Urothelium cell line (cell line): Measurements from ENCODE around the gene KLHL11.
"Not testable (repeated sequence)": the region's sequence is repeated elsewhere in the genome, so short reads cannot be mapped to it uniquely, and the experiment has no call there.

Experiments
- DNase-seq: peaks from one replicate; pipeline ENCODE4 v3.0.0; 2011; ENCODE audit warnings: low spot score, mixed read lengths
- FAIRE-seq: peaks from 2 replicates; lab custom pipeline; 2011; peaks lifted over from hg19 to GRCh38; lab: Jason Lieb, UNC

Gene KLHL11

DNA sequence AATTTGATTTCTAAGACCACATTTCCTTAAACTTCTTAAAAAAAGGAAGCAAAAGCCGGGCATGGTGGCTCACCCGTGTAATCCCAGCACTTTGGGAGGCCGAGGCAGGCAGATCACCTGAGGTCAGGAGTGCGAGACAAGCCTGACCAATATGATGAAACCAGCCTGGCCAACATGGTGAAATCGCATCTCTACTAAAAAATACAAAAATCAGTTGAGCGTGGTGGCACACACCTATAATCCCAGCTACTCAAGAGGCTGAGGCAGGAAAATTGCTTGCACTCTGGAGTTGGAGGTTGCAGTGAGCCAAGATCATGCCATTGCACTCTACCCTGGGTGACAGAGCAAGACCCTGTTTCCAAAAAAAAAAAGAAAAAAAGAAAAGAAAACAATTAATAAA lies 24.4 kb downstream of the KLHL11 start:
- DNase-seq, FAIRE-seq: not testable (repeated sequence)

DNA sequence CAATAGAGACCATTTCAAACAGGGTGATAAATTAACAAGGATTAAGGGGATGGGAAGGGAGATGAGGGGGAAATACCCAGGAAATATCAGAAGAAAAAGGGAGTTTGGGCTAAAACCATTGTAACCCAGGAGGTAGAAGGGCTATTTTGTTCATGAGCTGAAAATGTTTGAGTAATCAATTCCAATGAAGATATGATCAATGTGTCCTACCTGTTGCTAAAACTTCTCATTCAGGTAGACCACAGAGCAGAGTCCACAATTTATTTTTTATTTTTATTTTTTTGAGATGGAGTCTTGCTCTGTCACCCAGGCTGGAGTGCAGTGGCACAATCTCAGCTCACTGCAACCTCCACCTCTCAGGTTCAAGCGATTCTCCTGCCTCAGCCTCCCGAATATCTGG lies 25.8 kb downstream of the KLHL11 start:
- not testable (repeated sequence) for DNase-seq, FAIRE-seq

DNA sequence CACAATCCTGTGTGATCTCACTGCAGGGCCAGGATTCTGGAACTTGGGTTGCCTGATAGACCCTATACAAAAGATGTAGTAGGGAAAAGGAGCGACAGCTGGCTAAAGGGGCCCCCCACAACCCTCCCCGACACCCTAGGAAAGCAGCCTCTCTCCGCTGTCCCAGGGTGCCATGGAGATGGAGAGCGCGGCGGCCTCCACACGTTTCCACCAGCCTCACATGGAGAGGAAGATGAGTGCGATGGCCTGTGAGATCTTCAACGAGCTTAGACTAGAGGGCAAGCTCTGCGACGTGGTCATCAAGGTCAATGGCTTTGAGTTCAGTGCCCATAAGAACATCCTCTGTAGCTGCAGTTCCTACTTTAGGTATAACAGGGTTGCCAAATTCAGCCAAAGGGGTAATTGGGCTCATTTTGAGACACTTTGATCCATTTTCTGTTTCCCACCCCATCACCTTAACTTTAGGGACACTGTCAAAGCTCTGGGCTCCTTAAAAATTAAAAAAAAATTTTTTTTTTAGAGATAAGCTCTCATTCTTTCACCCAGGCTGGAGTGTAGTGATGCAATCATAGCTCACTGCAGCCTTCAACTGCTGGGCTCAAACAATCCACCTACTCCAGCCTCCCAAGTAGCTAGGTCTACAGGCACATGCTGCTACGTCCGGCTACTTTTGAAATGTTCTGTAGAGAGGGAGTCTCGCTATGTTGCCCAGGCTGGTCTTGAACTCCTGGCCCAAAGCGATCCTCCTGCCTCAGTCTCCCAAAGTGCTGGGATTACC lies 27.3 kb downstream of the KLHL11 start, which contains the start of gene KLHL10:
Gene KLHL10, plus strand, starts transcription at position 65 of the 778 bp plus-strand sequence. Its CDS starts 108 bp downstream, at position 173.
- no peak for DNase-seq
- FAIRE-seq = no peak

DNA sequence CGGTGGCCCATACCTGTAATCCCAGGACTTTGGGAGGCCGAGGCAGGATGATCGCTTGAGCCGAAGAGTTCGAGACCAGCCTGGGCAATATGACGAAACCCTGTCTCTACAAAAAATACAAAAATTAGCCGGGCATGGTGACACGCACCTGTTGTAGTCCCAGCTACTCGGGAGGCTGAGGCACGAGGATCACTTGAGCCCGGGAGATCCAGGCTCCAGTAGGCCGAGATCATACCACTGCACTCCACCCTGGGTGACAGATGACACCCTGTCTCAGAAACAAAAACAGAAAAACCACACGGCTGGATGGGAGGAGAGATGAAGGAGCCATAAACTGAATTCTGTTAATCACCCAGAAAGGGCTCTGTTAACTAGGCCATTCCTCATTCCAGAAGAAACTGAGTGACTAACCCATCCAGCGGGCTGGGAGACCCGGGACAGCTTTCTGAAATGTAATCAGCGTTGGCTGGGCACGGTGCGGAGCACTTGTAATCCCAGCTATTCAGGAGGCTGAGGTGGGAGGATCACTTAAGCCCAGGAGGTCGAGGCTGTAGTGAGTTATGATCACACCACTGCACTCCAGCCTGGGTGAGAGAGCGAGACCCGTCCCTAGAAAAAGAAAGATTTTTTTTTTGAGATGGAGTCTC lies 28.6 kb downstream of the KLHL11 start:
- no peak for DNase-seq
- FAIRE-seq = no peak

- DNase-seq (peak; percentile 94), FAIRE-seq (no peak)
Measured at GRCh38 chr17:41835800-41836549, 29.2 kb downstream of the KLHL11 start, which contains the start of gene NT5C3B. NT5C3B (minus strand) TSS chr17:41836232; CDS start chr17:41836193, 39 bp downstream.

GRCh38 chr17:41835214-41835799 lies 29.9 kb downstream of the KLHL11 start:
- no peak for FAIRE-seq
- DNase-seq = no peak

DNA sequence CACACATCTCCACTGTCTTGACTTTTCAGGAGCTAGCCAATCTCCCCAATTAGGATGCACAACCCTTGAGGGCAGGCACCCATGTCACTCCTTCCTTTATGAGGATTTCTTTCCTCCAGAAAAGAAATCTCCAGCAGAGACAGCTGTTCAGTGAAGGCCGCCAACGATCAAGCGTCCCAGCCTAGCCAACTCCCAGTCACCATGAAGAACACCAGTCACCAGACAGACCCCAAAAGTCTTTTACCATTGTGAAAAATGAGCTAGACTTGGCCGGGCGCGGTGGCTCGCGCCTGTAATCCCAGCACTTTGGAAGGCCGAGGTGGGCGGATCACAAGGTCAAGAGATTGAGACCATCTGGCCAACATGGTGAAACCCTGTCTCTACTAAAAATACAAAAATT lies 35.3 kb downstream of the KLHL11 start:
- not testable (repeated sequence) for DNase-seq, FAIRE-seq

DNA sequence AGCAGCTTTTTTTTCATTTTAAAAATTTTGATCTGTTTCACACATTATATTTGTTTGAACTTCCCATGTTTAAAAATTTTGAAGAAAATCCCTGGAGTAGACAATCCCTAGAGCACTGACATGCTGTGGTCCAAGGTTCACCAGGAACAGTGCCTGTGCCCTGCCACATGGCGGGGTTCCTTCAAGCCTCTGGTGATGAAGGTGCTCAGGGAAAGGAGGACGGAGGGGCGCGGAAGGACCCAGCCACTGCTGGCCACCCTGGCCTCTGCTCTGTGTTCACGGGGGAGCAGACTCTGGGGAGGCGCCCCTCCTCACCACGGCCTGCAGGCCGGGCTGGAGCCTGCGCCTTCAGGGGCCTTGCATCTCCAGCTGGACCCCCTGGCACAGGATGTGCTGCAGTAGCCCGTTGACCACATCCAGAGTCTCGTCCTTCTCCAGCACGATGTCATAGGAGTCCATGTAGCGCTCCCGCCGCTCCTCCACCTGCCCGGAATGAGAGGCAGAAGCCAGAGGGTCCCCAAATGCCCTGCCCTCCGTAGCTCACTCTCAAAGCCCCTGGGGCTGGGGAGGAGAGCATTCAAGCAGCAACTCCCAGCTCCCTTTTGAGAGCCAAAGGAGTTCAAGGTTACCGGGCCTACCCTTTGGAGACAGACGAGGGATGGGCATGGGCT lies 39.9 kb downstream of the KLHL11 start:
- FAIRE-seq (no peak), DNase-seq (no peak)

DNA sequence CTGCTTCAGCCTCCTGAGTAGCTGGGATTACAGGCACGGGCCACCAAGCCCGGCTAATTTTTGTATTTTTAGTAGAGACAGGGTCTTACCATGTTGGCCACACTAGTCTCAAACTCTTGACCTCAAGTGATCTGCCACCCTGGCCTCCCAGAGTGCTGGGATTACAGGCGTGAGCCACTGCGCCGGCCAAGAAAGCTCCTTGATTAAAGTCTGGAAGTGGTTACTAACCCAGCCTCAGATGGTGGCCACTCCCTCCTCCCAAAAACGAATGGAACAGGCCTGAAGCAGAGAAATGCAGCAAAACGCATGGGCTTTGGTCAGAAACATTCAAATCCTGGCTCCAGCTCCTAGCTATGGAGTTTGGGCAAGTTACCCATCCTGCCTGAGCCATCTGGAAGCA lies 41.1 kb downstream of the KLHL11 start:
- no peak for FAIRE-seq
- no peak for DNase-seq

DNA sequence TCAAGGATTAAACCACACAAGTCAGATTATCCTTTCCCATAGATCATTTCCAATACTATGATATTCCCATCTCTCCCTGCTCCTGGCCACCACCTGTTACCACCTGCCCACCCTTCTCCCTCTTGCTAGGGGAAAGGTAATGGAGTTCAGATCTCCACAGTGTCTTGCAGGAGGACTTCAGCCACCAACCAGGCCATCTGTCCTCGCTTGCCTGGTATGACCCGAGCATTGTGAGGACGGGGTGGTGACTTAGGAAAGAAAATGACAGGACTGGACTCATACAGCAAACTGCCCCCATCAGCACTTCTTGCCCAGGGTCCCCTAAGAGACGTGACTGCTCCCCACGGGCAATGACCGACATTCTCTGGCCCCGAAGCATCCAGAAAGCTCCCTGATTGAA lies 41.6 kb downstream of the KLHL11 start:
- no peak for FAIRE-seq

DNA sequence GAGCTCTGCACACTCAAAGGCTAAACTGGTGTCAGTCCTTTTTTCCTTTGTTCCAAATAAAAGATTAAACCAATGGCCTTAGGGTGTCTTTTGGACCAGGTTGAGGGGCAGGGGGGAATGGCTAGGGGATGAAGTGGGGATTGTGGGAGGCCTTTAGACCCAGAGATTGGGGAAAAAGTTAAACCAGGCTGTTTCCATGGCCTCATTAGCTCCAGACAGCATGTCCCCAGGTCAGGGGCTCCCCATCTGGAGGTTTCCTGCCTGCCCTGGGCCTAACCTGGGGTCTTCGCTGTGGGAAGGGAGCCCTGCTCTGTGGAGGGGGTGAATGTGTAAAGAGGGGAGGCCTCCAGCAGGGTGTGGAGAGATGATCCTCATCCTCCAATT lies 42.1 kb downstream of the KLHL11 start:
- no peak for FAIRE-seq
- no peak for DNase-seq

More for the DNA sequence above, 41.6 kb downstream of the KLHL11 start:
- no peak for DNase-seq

DNA sequence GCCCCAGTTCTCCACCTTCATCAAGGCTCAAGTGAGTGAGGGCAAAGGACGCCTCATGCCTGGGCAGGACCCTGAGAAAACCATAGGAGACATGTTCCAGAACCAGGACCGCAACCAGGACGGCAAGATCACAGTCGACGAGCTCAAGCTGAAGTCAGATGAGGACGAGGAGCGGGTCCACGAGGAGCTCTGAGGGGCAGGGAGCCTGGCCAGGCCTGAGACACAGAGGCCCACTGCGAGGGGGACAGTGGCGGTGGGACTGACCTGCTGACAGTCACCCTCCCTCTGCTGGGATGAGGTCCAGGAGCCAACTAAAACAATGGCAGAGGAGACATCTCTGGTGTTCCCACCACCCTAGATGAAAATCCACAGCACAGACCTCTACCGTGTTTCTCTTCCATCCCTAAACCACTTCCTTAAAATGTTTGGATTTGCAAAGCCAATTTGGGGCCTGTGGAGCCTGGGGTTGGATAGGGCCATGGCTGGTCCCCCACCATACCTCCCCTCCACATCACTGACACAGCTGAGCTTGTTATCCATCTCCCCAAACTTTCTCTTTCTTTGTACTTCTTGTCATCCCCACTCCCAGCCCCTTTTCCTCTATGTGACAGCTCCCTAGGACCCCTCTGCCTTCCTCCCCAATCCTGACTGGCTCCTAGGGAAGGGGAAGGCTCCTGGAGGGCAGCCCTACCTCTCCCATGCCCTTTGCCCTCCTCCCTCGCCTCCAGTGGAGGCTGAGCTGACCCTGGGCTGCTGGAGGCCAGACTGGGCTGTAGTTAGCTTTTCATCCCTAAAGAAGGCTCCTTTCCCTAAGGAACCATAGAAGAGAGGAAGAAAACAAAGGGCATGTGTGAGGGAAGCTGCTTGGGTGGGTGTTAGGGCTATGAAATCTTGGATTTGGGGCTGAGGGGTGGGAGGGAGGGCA lies 42.7 kb downstream of the KLHL11 start:
- FAIRE-seq (no peak), DNase-seq (no peak)

- DNase-seq = no peak
- no peak for FAIRE-seq
Measured at GRCh38 chr17:41821776-41822175, 43.4 kb downstream of the KLHL11 start.

- DNase-seq (no peak), FAIRE-seq (no peak)
Measured at GRCh38 chr17:41818024-41818423, 47.2 kb downstream of the KLHL11 start.

GRCh38 chr17:41816637-41817320 lies 48.4 kb downstream of the KLHL11 start:
- peak; percentile 62 for FAIRE-seq

GRCh38 chr17:41814195-41814594 lies 51.0 kb downstream of the KLHL11 start:
- FAIRE-seq (no peak), DNase-seq (no peak)

More at GRCh38 chr17:41816637-41817320, 48.4 kb downstream of the KLHL11 start:
- no peak for DNase-seq

DNA sequence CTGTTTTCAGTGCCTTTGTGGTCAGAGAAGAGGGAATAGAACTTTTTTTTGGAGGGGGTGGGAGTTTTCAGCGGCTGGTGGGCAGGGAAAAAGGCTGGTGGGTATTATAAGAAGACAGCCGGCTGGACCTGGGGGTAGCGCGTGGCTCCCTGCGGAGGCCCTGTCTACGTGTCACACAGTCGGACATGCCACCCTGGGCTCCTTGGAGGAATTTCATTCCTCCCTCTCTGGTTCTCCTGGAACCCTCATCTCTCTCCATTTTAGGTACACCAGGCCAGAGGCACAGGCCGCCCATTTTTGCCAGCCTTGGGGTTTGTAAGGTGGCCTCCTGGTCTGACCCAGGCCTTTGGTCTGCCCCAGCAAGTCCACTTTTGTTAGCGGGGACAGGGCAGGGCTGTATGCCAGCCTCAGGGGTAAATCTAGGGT lies 51.5 kb downstream of the KLHL11 start:
- no peak for DNase-seq
- FAIRE-seq = no peak

DNA sequence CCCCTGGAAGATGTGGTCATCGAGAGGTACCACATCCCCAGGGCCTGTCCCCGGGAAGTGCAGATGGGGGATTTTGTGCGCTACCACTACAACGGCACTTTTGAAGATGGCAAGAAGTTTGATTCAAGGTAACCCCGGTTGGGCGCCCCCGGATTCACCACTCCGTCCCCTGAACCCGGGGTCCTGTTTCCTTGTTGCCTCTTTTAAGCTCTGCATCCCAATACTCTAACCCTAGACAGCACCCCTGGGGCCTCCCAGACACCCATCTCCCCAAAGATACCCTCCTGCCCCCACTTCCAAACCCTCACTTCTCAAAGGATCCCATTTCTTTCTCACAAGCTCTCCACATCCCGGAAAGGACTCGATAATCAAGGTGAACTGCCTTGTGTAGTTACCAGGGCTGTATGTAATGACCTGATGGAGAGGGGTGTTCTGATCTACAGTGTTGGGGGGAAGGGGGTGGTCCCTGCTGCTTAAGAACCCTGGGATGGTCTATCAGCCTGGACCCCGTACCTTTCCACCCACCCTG lies 52.0 kb downstream of the KLHL11 start:
- FAIRE-seq (no peak), DNase-seq (no peak)
